Choroid plexus epithelial cell (primary cell): ENCODE results near the gene KCNK5.

ENCODE experiments used
- DNase-seq: peaks from one replicate; pipeline ENCODE4 v3.0.0-alpha.2; 2010; ENCODE audit warnings: low read depth
- H3K4me3 ChIP-seq: 2 replicates; pipeline ENCODE4 v1.5.1; 2011; ENCODE audit warnings: low read depth, mild to moderate bottlenecking, control low read depth, low read length, moderate library complexity
- TF ChIP-seq, protein P1 (sequence below): conservative IDR thresholded peaks from 2 replicates; pipeline ENCODE4 v1.5.1; 2011; ENCODE audit warnings: low read depth, mild to moderate bottlenecking, control low read depth, inconsistent platforms, low read length, moderate library complexity

The KCNK5 gene

DNA sequence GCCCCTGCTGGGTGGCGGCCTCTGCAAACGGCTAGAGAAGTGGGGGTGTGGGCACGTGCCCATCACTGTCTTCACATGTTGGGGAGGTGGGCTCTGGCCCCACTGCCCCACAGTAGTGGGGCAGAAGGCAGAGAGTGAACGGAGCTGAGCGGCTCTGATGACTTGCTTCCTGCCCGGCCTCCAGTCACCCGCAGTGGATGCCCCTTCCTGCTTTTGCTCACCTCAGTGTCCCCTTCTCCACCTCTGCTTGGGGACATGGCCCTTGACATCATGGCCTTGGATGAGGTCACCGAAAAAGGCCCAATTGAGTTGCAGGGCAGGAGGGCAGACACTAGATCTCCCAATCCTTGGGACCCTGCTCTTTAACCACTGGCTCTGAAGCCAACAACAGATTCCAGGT lies 40.1 kb downstream of the KCNK5 start:
- H3K4me3 ChIP-seq, result no peak overlapping the region
- no peak for DNase-seq
- TF ChIP-seq, protein P1, sequence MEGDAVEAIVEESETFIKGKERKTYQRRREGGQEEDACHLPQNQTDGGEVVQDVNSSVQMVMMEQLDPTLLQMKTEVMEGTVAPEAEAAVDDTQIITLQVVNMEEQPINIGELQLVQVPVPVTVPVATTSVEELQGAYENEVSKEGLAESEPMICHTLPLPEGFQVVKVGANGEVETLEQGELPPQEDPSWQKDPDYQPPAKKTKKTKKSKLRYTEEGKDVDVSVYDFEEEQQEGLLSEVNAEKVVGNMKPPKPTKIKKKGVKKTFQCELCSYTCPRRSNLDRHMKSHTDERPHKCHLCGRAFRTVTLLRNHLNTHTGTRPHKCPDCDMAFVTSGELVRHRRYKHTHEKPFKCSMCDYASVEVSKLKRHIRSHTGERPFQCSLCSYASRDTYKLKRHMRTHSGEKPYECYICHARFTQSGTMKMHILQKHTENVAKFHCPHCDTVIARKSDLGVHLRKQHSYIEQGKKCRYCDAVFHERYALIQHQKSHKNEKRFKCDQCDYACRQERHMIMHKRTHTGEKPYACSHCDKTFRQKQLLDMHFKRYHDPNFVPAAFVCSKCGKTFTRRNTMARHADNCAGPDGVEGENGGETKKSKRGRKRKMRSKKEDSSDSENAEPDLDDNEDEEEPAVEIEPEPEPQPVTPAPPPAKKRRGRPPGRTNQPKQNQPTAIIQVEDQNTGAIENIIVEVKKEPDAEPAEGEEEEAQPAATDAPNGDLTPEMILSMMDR, result no peak

DNA sequence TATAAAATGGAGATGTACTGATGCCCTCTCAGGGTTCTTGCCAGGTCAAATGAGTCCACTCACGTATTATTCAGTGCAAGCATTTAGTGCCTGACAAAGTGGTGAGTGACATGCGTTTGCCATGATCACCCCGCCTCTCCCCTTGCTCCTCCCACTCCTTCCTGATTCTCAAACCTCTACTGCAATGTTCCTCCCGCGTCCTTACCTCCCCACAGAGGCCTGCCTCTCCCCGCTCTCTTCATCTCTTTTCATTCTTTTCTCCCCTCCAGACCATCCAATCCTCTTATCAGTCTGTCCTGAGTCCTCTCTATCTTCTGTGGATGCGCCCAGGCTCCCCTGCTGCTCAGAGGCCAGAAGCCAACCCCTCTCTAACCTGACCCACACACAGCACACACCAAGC lies 40.7 kb downstream of the KCNK5 start:
- DNase-seq, result no peak
- TF ChIP-seq, protein P1, result no peak
- H3K4me3 ChIP-seq, result no peak overlapping the region

DNA sequence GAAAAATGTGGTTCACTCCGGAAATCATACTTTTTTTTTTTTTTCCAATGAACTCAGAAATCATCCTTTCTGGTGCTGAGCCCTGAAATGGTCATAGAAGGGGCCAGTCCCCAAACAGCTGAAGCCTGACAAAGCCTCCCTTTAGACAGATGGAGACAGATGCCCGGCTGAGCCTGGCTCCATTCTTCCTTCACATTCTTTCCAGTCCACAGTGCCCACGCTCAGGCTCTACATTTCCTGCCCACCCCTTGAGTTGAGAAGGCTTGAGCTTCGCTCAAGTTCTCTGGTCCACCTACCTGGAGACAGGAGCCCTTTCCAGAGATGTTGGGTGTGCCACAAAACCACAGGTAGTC lies 41.2 kb downstream of the KCNK5 start:
- TF ChIP-seq, protein P1, result no peak
- H3K4me3 ChIP-seq, result no peak overlapping the region
- DNase-seq, result no peak

DNA sequence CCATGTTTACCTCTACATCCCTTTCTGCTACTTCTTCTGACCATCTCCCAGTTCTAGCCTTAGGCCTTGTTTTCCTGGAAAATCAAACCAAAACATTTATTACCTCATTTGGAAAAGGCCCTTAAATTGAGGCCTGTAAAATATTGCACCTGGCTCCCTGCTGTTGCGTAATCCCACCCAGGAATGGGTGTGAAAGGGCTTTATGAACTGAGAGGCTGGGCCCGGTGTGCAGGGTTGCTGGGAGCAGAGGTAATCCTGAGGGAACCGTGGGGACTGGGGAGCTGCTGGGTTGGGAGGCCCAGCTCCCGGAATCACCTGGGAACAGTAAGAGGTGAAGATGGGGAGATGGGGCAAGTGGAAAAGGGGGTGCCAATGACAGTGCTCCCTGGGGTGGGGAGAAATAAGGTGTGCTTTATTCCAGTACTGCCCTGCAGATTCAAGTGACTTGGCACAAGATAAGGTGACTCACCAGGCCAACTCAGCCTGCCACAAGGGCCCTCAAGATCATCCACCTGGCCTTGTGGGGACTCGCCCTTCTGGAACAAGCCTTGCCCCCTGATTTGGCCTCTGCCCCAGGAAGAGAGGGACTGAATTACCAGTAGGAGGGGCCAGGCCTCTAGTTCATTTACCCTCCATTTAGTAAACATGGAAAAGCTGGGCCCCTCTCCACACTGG lies 44.2 kb downstream of the KCNK5 start:
- TF ChIP-seq, protein P1, result no peak
- DNase-seq, result no peak

DNA sequence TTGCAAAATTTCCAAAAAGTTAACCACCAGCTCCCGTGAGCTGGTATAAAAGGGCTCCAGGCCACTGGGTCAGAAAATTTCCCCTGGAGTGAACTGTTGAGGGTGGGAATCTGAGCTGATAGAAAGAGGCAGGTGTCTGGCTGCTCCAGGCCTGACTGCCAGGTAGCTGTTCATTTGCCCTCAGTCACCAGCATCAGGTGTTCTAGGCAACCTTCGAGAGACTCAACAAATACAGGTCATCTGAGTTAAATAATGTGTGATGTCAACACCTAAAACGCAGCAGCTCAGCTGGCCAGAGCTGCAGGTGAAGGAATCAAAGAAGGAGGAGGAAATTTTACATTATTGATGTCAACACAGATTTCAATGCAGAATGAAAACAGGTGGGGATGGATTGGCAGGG lies 46.7 kb downstream of the KCNK5 start:
- DNase-seq, result no peak
- TF ChIP-seq, protein P1, result no peak
- no peak overlapping the region for H3K4me3 ChIP-seq

More for the DNA sequence above, 44.2 kb downstream of the KCNK5 start:
- H3K4me3 ChIP-seq, result no peak overlapping the region

DNA sequence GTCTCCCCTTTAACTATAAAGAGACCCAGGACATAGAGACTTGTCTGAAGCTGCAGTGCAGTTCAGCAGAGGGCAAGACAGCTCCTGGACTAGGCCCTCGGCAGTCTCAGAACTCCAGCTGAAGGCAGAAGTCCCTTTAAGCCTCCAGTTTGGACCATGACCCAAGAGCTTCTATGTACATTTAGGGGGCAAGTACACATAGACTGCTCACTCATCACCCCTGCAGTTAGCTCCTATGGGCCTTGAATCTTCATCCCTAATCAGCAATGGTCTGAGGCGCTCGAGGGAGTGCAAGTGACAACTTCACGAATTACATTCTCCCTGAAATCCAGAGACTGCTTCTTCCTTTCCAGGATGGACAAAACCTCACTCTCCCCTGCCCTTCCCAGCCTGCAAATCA lies 47.4 kb downstream of the KCNK5 start:
- no peak for DNase-seq
- H3K4me3 ChIP-seq, result no peak overlapping the region
- TF ChIP-seq, protein P1, result no peak

DNA sequence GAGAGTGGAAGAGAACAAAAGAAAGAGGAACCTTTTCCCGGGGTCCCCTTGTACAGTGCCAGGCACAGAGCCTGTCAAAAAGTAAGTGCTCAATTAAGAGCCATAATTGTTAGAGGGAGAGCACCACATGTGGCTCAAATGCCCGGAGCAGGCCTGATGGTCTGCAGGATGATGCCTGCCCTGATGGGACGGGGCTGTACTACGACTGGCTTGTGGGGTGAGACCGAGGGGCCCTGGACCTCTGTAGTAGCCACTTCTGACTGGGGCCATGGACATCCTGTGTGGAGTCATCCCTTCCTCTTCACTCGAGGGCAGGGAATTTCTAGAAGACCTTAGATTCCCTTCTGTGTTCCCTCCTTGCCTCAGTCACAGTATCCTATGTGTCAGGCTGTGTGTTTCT lies 47.9 kb downstream of the KCNK5 start:
- TF ChIP-seq, protein P1, result no peak
- DNase-seq, result no peak
- no peak overlapping the region for H3K4me3 ChIP-seq
